MM.1S (cell line): ENCODE data around the gene CPNE1.

Experiments
- EZH2 ChIP-seq: fragments of 300-600 bp; sonication (generic); optimal IDR thresholded peaks from 2 replicates; pipeline ENCODE3; 2017; ENCODE audit warnings: low read depth, mild to moderate bottlenecking, antibody characterized with exemption, low read length, mixed read lengths
- TF ChIP-seq, protein P1 (sequence below): fragments of 300-600 bp; sonication (generic); IDR thresholded peaks from 2 replicates; pipeline ENCODE4 v1.5.1; 2016; ENCODE audit warnings: antibody characterized with exemption, low read length, mixed read lengths

- TF ChIP-seq, protein P1, sequence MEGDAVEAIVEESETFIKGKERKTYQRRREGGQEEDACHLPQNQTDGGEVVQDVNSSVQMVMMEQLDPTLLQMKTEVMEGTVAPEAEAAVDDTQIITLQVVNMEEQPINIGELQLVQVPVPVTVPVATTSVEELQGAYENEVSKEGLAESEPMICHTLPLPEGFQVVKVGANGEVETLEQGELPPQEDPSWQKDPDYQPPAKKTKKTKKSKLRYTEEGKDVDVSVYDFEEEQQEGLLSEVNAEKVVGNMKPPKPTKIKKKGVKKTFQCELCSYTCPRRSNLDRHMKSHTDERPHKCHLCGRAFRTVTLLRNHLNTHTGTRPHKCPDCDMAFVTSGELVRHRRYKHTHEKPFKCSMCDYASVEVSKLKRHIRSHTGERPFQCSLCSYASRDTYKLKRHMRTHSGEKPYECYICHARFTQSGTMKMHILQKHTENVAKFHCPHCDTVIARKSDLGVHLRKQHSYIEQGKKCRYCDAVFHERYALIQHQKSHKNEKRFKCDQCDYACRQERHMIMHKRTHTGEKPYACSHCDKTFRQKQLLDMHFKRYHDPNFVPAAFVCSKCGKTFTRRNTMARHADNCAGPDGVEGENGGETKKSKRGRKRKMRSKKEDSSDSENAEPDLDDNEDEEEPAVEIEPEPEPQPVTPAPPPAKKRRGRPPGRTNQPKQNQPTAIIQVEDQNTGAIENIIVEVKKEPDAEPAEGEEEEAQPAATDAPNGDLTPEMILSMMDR: no peak
- TF ChIP-seq EZH2: no peak
Observed at GRCh38 chr20:35579196-35579595, 85.5 kb downstream of the CPNE1 start.
